ENCODE measurements around the gene ANKRD23. TPM values are rescaled to one million over a fixed set of nuclear protein-coding genes. Genes with fewer than 3 reads are reported as not detected.

The ANKRD23 gene
- total and polyA plus RNA-seq, 2 experiments from 2014 or later: 0.76 to 1.4 TPM

- no peaks in the 10 kb centered on the region for H3K9me3 ChIP-seq (ENCODE audit: low read depth)
- no peak for TF ChIP-seq EZH2 (IDR thresholded peaks at IDR 0.05; ENCODE audit: insufficient read depth, poor library complexity, severe bottlenecking)
- no peak for TF ChIP-seq EZH2phosphoT487 (IDR thresholded peaks at IDR 0.05; ENCODE audit: insufficient read depth, low read depth)
- H4K20me1 ChIP-seq (ENCODE audit: insufficient read depth): no peaks in the 10 kb centered on the region
- H3K27me3 ChIP-seq (replicated peaks; ENCODE audit: insufficient read depth): no peaks in the 10 kb centered on the region
- peaks cover 5% of the 10 kb centered on the region; the same call in 1 of the 2 replicates for H3K4me1 ChIP-seq (ENCODE audit: insufficient read depth)
- H3K36me3 ChIP-seq (ENCODE audit: low read depth): no peaks in the 10 kb centered on the region
- H3K9me2 ChIP-seq (ENCODE audit: insufficient read depth): no peaks in the 10 kb centered on the region
- 20 to 22% methylated on average over 26 to 27 of the region's 27 CpGs for WGBS, 2 experiments (ENCODE audit: low coverage in 1 of 2, low lambda C conversion rate in 2 of 2, missing lambda C conversion rate in 2 of 2)
- H2AFZ ChIP-seq: peak overlapping the region; percentile 88
- peak overlapping the region; percentile 43; the same call in 1 of the 2 replicates for H3K27ac ChIP-seq
- peak overlapping the region; percentile 91 for H3K4me2 ChIP-seq (ENCODE audit: unreplicated experiment)
- H3K4me3 ChIP-seq: peak overlapping the region; percentile 85
- peak overlapping the region; percentile 83 for H3K9ac ChIP-seq
- H3F3A ChIP-seq (ENCODE audit: insufficient read depth): no peaks in the 10 kb centered on the region
- peaks cover 20% of the 10 kb centered on the region for H3K79me2 ChIP-seq (ENCODE audit: insufficient read depth)
- in situ Hi-C loops (cut with MboI): loop anchor here (25.0 kb wide), 1 partner anchor 255 kb away; the partner anchor contains the start of gene ANKRD36
- peak; percentile 63 for DNase-seq
Observed at GRCh38 chr2:96856776-96857666, 13.2 kb upstream of the ANKRD23 start.

- Histone ChIP-seq H3K27me3 (replicated peaks; ENCODE audit: insufficient read depth) (no peaks in the 10 kb centered on the region), H3K9me3 (ENCODE audit: low read depth) (no peaks in the 10 kb centered on the region), H3K79me2 (ENCODE audit: insufficient read depth) (peaks cover 20% of the 10 kb centered on the region), H3K27ac (no peak overlapping the region), H3F3A (ENCODE audit: insufficient read depth) (no peaks in the 10 kb centered on the region), H3K9ac (no peak overlapping the region), H3K4me1 (ENCODE audit: insufficient read depth) (peaks cover 5% of the 10 kb centered on the region; the same call in 1 of the 2 replicates), H3K4me3 (no peak overlapping the region), H4K20me1 (ENCODE audit: insufficient read depth) (no peaks in the 10 kb centered on the region), H3K4me2 (ENCODE audit: unreplicated experiment) (no peak overlapping the region), H2AFZ (no peak overlapping the region), H3K9me2 (ENCODE audit: insufficient read depth) (no peaks in the 10 kb centered on the region), H3K36me3 (ENCODE audit: low read depth) (peaks cover 9% of the 10 kb centered on the region; the same call in 1 of the 2 replicates)
- no peak for DNase-seq
- TF ChIP-seq EZH2 (IDR thresholded peaks at IDR 0.05; ENCODE audit: insufficient read depth, poor library complexity, severe bottlenecking) (no peak), EZH2phosphoT487 (IDR thresholded peaks at IDR 0.05; ENCODE audit: insufficient read depth, low read depth) (no peak)
- in situ Hi-C loops (cut with MboI): loop anchor here (25.0 kb wide), 1 partner anchor 259 kb away; the partner anchor contains the start of gene ANKRD36
- 90 to 91% methylated on average over 15 of the region's 15 CpGs for WGBS, 2 experiments (ENCODE audit: low coverage in 1 of 2, low lambda C conversion rate in 2 of 2, missing lambda C conversion rate in 2 of 2)
Observed at GRCh38 chr2:96853321-96853720, 9.5 kb upstream of the ANKRD23 start.

- TF ChIP-seq EZH2 (IDR thresholded peaks at IDR 0.05; ENCODE audit: insufficient read depth, poor library complexity, severe bottlenecking) (no peak), EZH2phosphoT487 (IDR thresholded peaks at IDR 0.05; ENCODE audit: insufficient read depth, low read depth) (no peak)
- in situ Hi-C loops (cut with MboI): loop anchor here (25.0 kb wide), 1 partner anchor 260 kb away; the partner anchor contains the start of gene ANKRD36
- no peak overlapping the region for H2AFZ ChIP-seq
Observed at GRCh38 chr2:96852667-96853066, 8.8 kb upstream of the ANKRD23 start.

GRCh38 chr2:96848264-96848663 lies 4.4 kb upstream of the ANKRD23 start:
- H4K20me1 ChIP-seq (ENCODE audit: insufficient read depth): no peaks in the 10 kb centered on the region
- H3K27me3 ChIP-seq (replicated peaks; ENCODE audit: insufficient read depth): no peaks in the 10 kb centered on the region
- 85 to 90% methylated on average over 9 of the region's 9 CpGs for WGBS, 2 experiments (ENCODE audit: low coverage in 1 of 2, low lambda C conversion rate in 2 of 2, missing lambda C conversion rate in 2 of 2)
- no peak for DNase-seq
- no peak overlapping the region for H3K4me3 ChIP-seq
- H3F3A ChIP-seq (ENCODE audit: insufficient read depth): no peaks in the 10 kb centered on the region
- peaks cover 13% of the 10 kb centered on the region; the same call in 1 of the 2 replicates for H3K36me3 ChIP-seq (ENCODE audit: low read depth)
- no peaks in the 10 kb centered on the region for H3K9me2 ChIP-seq (ENCODE audit: insufficient read depth)
- H3K9ac ChIP-seq: no peak overlapping the region
- H3K79me2 ChIP-seq (ENCODE audit: insufficient read depth): no peaks in the 10 kb centered on the region
- TF ChIP-seq EZH2phosphoT487 (IDR thresholded peaks at IDR 0.05; ENCODE audit: insufficient read depth, low read depth) (no peak), EZH2 (IDR thresholded peaks at IDR 0.05; ENCODE audit: insufficient read depth, poor library complexity, severe bottlenecking) (no peak)
- no peak overlapping the region for H2AFZ ChIP-seq
- no peaks in the 10 kb centered on the region for H3K9me3 ChIP-seq (ENCODE audit: low read depth)
- no peak overlapping the region for H3K4me2 ChIP-seq (ENCODE audit: unreplicated experiment)
- H3K27ac ChIP-seq: no peak overlapping the region
- in situ Hi-C loops (cut with MboI): no loop called here
- no peaks in the 10 kb centered on the region for H3K4me1 ChIP-seq (ENCODE audit: insufficient read depth)

More at GRCh38 chr2:96852667-96853066, 8.8 kb upstream of the ANKRD23 start:
- H3F3A ChIP-seq (ENCODE audit: insufficient read depth): no peaks in the 10 kb centered on the region
- no peaks in the 10 kb centered on the region for H3K9me3 ChIP-seq (ENCODE audit: low read depth)
- 89 to 91% methylated on average over 6 of the region's 6 CpGs for WGBS, 2 experiments (ENCODE audit: low coverage in 1 of 2, low lambda C conversion rate in 2 of 2, missing lambda C conversion rate in 2 of 2)
- no peaks in the 10 kb centered on the region for H4K20me1 ChIP-seq (ENCODE audit: insufficient read depth)
- peaks cover 20% of the 10 kb centered on the region for H3K79me2 ChIP-seq (ENCODE audit: insufficient read depth)
- H3K4me2 ChIP-seq (ENCODE audit: unreplicated experiment): no peak overlapping the region
- peaks cover 5% of the 10 kb centered on the region; the same call in 1 of the 2 replicates for H3K4me1 ChIP-seq (ENCODE audit: insufficient read depth)
- H3K9ac ChIP-seq: no peak overlapping the region
- DNase-seq: no peak
- H3K27me3 ChIP-seq (replicated peaks; ENCODE audit: insufficient read depth): no peaks in the 10 kb centered on the region
- peaks cover 9% of the 10 kb centered on the region; the same call in 1 of the 2 replicates for H3K36me3 ChIP-seq (ENCODE audit: low read depth)
- H3K27ac ChIP-seq: no peak overlapping the region
- no peak overlapping the region for H3K4me3 ChIP-seq
- no peaks in the 10 kb centered on the region for H3K9me2 ChIP-seq (ENCODE audit: insufficient read depth)

All from GM23248 (cell line).